Upper lobe of right lung (tissue), 1 donor: ENCODE measurements around the gene S100PBP. TPM values are rescaled to one million over a fixed set of nuclear protein-coding genes. Genes with fewer than 3 reads are reported as not detected.

Source experiments
- ATAC-seq: fragments of 200-7000 bp; cut with Tn5 transposase; one replicate; pipeline ENCODE4 v1.9.1; 2020; ENCODE audit warnings: mild to moderate bottlenecking, moderate library complexity
- DNase-seq: peaks from one replicate; pipeline ENCODE4 v3.0.0-alpha.2; 2020
- H3K27ac ChIP-seq: fragments of 200-600 bp; one replicate; pipeline ENCODE4 v1.8.0; 2022
- H3K27me3 ChIP-seq: fragments of 200-600 bp; one replicate; pipeline ENCODE4 v1.8.0; 2022; ENCODE audit warnings: mild to moderate bottlenecking
- H3K36me3 ChIP-seq: fragments of 200-600 bp; one replicate; pipeline ENCODE4 v1.8.0; 2022
- H3K4me1 ChIP-seq: fragments of 200-600 bp; one replicate; pipeline ENCODE4 v1.8.0; 2022
- H3K4me3 ChIP-seq: fragments of 200-600 bp; one replicate; pipeline ENCODE4 v1.8.0; 2022; ENCODE audit warnings: mild to moderate bottlenecking
- H3K9me3 ChIP-seq: fragments of 200-600 bp; one replicate; pipeline ENCODE4 v1.8.0; 2022
- intact Hi-C: fragments of 100-400 bp; cut with DNase I; formaldehyde crosslinking; loops from one replicate; pipeline ENCODE4 v1.11.0; 2022
- total RNA-seq: library from RNA; stranded (reverse); fragmentation: NEBNext Ultra II Directional; extraction: Animal tissue kit (Norgen Biotek cat#: 25700); gene quantifications from one replicate; pipeline ENCODE4 v1.2.1, GENCODE V29; 2021
- TF ChIP-seq, protein P1 (sequence below): fragments of 200-600 bp; IDR thresholded peaks from one replicate; pipeline ENCODE4 v1.8.0; 2022; ENCODE audit warnings: antibody characterized with exemption
- donor health status: DM: no; HTN: yes; CAD: no; lungs with severe emphysema.

The S100PBP gene
- total RNA-seq, 1 donor from 2014 or later = 34.9 TPM

DNA sequence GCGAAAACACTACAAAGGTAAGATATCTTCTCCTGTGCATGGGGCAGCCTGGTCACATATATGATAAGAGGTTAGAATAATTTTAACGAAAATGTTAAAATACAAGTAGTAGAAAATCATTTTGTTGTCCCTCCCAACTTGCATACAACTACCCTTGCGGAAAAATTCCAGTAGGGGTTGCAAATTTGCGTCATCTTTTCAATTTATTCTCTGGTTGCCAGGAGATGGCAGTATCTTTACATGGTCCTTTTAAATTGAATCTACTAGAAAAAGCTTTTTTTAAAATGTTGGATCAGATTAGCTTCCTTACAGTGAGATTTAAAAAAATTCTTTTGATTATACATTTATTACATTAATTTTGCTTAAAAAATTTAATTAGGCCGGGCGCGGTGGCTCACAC lies 10.9 kb downstream of the S100PBP start:
- no peak overlapping the region for H3K4me3 ChIP-seq
- no peak for ATAC-seq
- H3K9me3 ChIP-seq = no peaks in the 10 kb centered on the region
- no peaks in the 10 kb centered on the region for H3K27me3 ChIP-seq
- DNase-seq = no peak
- H3K27ac ChIP-seq = no peak overlapping the region
- H3K36me3 ChIP-seq = peaks cover 84% of the 10 kb centered on the region
- intact Hi-C loops = no loop called here
- H3K4me1 ChIP-seq = peaks cover 4% of the 10 kb centered on the region
- TF ChIP-seq, protein P1, sequence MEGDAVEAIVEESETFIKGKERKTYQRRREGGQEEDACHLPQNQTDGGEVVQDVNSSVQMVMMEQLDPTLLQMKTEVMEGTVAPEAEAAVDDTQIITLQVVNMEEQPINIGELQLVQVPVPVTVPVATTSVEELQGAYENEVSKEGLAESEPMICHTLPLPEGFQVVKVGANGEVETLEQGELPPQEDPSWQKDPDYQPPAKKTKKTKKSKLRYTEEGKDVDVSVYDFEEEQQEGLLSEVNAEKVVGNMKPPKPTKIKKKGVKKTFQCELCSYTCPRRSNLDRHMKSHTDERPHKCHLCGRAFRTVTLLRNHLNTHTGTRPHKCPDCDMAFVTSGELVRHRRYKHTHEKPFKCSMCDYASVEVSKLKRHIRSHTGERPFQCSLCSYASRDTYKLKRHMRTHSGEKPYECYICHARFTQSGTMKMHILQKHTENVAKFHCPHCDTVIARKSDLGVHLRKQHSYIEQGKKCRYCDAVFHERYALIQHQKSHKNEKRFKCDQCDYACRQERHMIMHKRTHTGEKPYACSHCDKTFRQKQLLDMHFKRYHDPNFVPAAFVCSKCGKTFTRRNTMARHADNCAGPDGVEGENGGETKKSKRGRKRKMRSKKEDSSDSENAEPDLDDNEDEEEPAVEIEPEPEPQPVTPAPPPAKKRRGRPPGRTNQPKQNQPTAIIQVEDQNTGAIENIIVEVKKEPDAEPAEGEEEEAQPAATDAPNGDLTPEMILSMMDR = no peak

DNA sequence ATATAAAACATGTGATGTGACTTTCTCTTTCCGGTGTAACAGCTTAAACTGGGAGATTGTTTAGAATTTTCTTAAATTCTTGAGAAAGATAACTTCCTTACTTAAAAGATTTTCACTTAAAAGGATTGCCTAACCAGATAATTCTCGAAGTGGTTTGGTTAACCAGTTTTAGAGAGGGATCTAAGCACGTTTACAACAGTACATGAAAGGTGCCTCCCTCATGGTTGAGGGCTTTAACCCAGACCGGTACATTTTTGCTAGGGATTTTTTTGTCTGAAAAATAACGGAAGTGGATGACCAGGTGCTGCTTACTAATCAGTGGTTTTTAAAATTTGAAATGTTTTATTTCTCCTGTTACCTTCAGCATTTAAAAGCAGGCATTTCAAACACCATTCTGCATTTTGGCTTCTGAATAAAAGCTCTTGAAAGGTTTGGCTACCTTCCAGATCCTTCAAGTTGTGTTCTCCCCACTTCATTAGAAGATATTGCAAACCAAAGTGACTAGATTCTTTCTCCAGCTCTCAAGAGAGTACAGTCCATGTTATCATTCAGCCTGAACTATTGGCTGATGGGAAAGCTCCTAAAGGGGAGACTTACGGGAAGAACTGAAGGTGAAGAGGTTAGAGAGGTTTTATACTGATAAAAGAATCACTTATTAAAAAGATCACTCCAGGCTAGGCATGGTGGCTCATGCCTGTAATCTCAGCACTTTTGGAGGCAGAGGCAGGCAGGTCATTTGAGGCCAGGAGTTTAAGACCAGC lies 12.8 kb downstream of the S100PBP start:
- Histone ChIP-seq H3K4me1 (peaks cover 4% of the 10 kb centered on the region), H3K4me3 (no peak overlapping the region), H3K27me3 (no peaks in the 10 kb centered on the region), H3K36me3 (peaks cover 98% of the 10 kb centered on the region), H3K27ac (no peak overlapping the region), H3K9me3 (no peaks in the 10 kb centered on the region)
- ATAC-seq (no peak), DNase-seq (no peak)
- intact Hi-C loops = no loop called here
- TF ChIP-seq, protein P1 = no peak

DNA sequence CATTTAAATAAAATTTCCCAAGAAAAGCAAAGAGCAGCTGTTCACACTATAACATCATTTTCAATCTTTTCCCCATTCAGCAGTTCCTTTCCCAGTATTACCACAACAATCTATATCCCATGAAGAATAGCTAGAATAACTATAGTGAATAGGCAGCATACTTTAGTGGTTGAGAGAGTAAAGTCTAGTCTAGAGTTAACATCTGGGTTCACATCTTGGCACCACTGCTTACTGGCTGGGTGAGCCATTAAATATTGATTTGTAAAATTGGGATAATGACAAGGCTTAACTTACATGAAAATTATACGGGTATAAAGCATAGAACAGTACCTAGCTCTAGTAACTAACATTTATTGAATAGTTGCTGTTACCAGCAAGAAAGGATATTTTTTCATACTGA lies 14.4 kb downstream of the S100PBP start:
- Histone ChIP-seq H3K9me3 (no peaks in the 10 kb centered on the region), H3K36me3 (peaks cover 90% of the 10 kb centered on the region), H3K27ac (no peak overlapping the region), H3K4me1 (peaks cover 4% of the 10 kb centered on the region), H3K4me3 (no peak overlapping the region), H3K27me3 (no peaks in the 10 kb centered on the region)
- TF ChIP-seq, protein P1 = no peak
- intact Hi-C loops = no loop called here
- no peak for DNase-seq
- no peak for ATAC-seq

DNA sequence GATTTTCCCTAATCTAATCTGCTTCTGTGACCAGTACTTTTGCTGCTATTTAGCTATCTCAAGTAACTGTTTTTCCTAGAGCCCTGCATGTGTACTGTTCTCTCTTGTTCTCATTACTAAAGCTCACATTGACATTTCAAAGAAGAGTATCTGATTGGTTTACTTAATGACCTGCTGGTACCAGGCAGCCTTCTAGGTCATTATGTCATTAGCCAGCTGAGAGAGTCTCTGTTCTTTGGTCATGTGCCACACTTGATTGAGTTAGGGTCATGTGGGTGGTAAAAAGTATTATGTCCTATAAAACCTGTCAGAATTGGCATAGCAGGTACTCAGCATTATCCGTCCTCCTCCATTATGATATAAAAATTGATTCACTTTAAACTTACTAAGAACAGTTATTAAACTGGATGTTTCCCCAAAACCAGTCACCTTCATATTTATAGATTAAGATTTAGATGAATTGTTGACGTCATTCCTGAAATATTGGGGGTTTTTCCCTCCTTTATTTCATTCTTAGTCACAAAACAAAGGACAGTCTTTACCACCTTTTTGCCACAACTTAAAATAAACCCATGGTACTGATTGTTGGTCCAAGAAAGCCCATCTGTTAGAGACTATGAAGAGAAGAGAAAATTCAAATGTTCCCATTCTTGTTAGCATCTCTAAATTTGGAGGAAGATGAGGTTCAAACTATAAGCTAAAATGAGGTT lies 31.1 kb downstream of the S100PBP start:
- intact Hi-C loops = no loop called here
- H3K4me1 ChIP-seq = no peaks in the 10 kb centered on the region
- peaks cover 54% of the 10 kb centered on the region for H3K36me3 ChIP-seq
- TF ChIP-seq, protein P1 = no peak
- H3K27me3 ChIP-seq = no peaks in the 10 kb centered on the region
- ATAC-seq (no peak), DNase-seq (no peak)
- H3K4me3 ChIP-seq = no peak overlapping the region
- no peaks in the 10 kb centered on the region for H3K9me3 ChIP-seq
- no peak overlapping the region for H3K27ac ChIP-seq

DNA sequence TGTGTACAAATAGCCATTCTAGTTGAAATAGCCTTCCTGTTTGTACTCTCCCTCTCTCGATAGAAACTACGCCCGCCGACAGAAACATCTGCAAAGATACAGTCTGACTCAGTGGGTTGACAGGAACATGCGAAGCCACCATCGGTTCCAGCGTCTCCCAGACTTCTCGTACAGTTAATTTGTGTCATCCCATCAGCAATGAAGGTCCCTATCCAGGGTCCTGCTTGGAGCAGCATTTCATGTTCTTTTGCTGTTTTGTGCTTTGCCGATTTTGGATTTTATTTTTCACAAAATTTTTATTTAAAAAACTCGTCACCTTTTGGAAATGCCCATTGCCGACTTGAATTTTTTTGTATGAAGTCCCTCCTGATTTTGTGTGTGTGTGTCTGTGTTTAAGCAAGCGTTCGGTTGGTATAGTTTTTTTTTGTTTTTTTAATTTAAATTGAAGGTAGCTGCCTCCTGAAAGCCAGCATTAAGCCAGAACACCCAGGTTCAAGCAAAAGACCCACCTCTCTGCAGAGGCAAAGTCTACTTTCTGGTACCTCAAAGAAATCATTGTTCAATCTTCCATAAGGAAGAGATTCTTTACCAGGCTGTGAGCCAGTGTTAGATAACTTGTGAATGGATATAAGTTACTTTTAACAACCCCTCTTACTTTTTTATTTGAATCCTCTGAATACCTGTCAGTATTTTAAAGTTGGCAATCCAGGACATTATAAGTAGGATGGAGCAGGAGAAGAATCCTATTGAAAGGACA lies 38.6 kb downstream of the S100PBP start:
- TF ChIP-seq, protein P1 = no peak
- Histone ChIP-seq H3K27me3 (no peaks in the 10 kb centered on the region), H3K9me3 (no peaks in the 10 kb centered on the region), H3K4me1 (no peaks in the 10 kb centered on the region), H3K36me3 (peaks cover 58% of the 10 kb centered on the region), H3K27ac (no peak overlapping the region), H3K4me3 (no peak overlapping the region)
- DNase-seq (no peak), ATAC-seq (no peak)
- intact Hi-C loops = no loop called here
